GM21717 (cell line): Measurements from ENCODE around the gene UBLCP1.
"Not testable (repeated sequence)": the region's sequence is repeated elsewhere in the genome, so short reads cannot be mapped to it uniquely, and the experiment has no call there.

Experiments
- ATAC-seq: cut with Tn5 transposase; IDR thresholded peaks from one replicate; pipeline ENCODE4 v1.9.1; 2021; ENCODE audit warnings: mild to moderate bottlenecking, moderate library complexity; ENCODE audit not compliant: unreplicated experiment

The UBLCP1 gene

GRCh38 chr5:159249158-159249557 is 13.9 kb upstream of the UBLCP1 start:
- ATAC-seq: no peak

- no peak for ATAC-seq
Observed at GRCh38 chr5:159252195-159252594, 10.9 kb upstream of the UBLCP1 start.

GRCh38 chr5:159257007-159257406 is 6.1 kb upstream of the UBLCP1 start:
- no peak for ATAC-seq

- no peak for ATAC-seq
Observed at GRCh38 chr5:159257629-159258283, 5.3 kb upstream of the UBLCP1 start.

GRCh38 chr5:159258361-159258760 is 4.7 kb upstream of the UBLCP1 start:
- no peak for ATAC-seq

GRCh38 chr5:159260212-159260611 is 2.9 kb upstream of the UBLCP1 start:
- ATAC-seq: not testable (repeated sequence)

- ATAC-seq: peak; percentile 29
Observed at GRCh38 chr5:159262472-159262858, 625 bp upstream of the UBLCP1 start.

- peak; percentile 13 for ATAC-seq
Observed at GRCh38 chr5:159263569-159263905, 447 bp downstream of the UBLCP1 start.

GRCh38 chr5:159266764-159267163 is 3.7 kb downstream of the UBLCP1 start:
- ATAC-seq: not testable (repeated sequence)

- ATAC-seq: no peak
Observed at GRCh38 chr5:159269723-159270122, 6.6 kb downstream of the UBLCP1 start.

- no peak for ATAC-seq
Observed at GRCh38 chr5:159273923-159274322, 10.8 kb downstream of the UBLCP1 start.

GRCh38 chr5:159274676-159275075 is 11.6 kb downstream of the UBLCP1 start:
- no peak for ATAC-seq

- ATAC-seq: no peak
Observed at GRCh38 chr5:159286420-159287035, 23.4 kb downstream of the UBLCP1 start.

- ATAC-seq: no peak
Observed at GRCh38 chr5:159290741-159291140, 27.7 kb downstream of the UBLCP1 start.

- ATAC-seq: no peak
Observed at GRCh38 chr5:159294921-159295320, 31.8 kb downstream of the UBLCP1 start.

GRCh38 chr5:159297300-159297699 is 34.2 kb downstream of the UBLCP1 start:
- ATAC-seq: not testable (repeated sequence)

- no peak for ATAC-seq
Observed at GRCh38 chr5:159301466-159301865, 38.4 kb downstream of the UBLCP1 start.

- ATAC-seq: not testable (repeated sequence)
Observed at GRCh38 chr5:159301929-159302860, 39.1 kb downstream of the UBLCP1 start.

- no peak for ATAC-seq
Observed at GRCh38 chr5:159303286-159303685, 40.2 kb downstream of the UBLCP1 start.

- no peak for ATAC-seq
Observed at GRCh38 chr5:159304961-159305595, 42.0 kb downstream of the UBLCP1 start.

GRCh38 chr5:159309689-159310433 is 46.8 kb downstream of the UBLCP1 start:
- no peak for ATAC-seq
